ENCODE data around the gene DCHS2. TPM values are rescaled to one million over a fixed set of nuclear protein-coding genes. Genes with fewer than 3 reads are reported as not detected.

DCHS2 gene
- total RNA-seq, 2 experiments from 2014 or later: not detected

DNA sequence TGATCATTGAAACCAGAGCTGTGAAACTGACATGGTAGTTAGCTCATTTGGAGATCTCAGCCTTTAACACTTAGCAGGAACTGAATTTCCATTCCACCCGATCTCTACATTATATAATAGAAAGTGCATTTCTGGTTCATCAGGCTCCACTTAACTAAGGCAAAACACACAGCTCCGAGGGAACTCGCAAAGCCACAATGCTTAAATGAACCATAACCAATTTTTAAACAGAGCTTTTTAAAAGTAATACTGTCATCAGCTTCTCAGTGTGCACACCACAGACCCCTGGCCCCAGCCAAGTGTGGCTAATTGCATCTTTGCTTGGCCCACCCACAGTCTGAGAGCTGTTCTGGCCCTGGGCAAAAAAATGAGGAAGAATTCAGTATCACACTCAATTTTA is 66.1 kb downstream of the DCHS2 start:
- POLR2A ChIA-PET: interaction anchor here (0.6 to 0.9 kb wide), 4 partner anchors 8 to 28 kb away, joined by 3 to 7 read pairs (median 4); no protein-coding TSS in a partner anchor
- Histone ChIP-seq H3K36me3 (ENCODE audit: insufficient read depth, low read length) (no peaks in the 10 kb centered on the region), H3K4me1 (ENCODE audit: insufficient read depth, low read length, poor library complexity, severe bottlenecking) (peaks cover 19% of the 10 kb centered on the region), H3K9me3 (ENCODE audit: low read length) (no peaks in the 10 kb centered on the region), H3K4me3 (ENCODE audit: low read depth, low read length, poor library complexity, severe bottlenecking) (no peak overlapping the region), H4K20me1 (ENCODE audit: insufficient read depth, low read length) (no peaks in the 10 kb centered on the region), H3K79me2 (ENCODE audit: insufficient read depth, low read depth, low read length) (no peaks in the 10 kb centered on the region), H2AFZ (ENCODE audit: low read length) (no peak overlapping the region), H3K4me2 (ENCODE audit: low read length) (no peak overlapping the region), H3K9me2 (ENCODE audit: insufficient read depth, low read length) (no peaks in the 10 kb centered on the region), H3K27ac (ENCODE audit: low read depth, low read length, poor library complexity, severe bottlenecking) (no peak overlapping the region)
- TF ChIP-seq, protein P1, sequence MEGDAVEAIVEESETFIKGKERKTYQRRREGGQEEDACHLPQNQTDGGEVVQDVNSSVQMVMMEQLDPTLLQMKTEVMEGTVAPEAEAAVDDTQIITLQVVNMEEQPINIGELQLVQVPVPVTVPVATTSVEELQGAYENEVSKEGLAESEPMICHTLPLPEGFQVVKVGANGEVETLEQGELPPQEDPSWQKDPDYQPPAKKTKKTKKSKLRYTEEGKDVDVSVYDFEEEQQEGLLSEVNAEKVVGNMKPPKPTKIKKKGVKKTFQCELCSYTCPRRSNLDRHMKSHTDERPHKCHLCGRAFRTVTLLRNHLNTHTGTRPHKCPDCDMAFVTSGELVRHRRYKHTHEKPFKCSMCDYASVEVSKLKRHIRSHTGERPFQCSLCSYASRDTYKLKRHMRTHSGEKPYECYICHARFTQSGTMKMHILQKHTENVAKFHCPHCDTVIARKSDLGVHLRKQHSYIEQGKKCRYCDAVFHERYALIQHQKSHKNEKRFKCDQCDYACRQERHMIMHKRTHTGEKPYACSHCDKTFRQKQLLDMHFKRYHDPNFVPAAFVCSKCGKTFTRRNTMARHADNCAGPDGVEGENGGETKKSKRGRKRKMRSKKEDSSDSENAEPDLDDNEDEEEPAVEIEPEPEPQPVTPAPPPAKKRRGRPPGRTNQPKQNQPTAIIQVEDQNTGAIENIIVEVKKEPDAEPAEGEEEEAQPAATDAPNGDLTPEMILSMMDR (conservative IDR thresholded peaks at IDR 0.05; ENCODE audit: low read length): no peak
- no peak for TF ChIP-seq EZH2phosphoT487 (IDR thresholded peaks at IDR 0.05; ENCODE audit: borderline replicate concordance, low read depth, low read length)
- CTCF ChIA-PET (ENCODE audit: unreplicated experiment): no interaction called here
- DNase-seq (ENCODE audit: low spot score): no peak
- BruUV-seq (replicated peaks): no TSS peak
- intact Hi-C loops (cut with micrococcal nuclease; ENCODE audit: unreplicated experiment): no loop called here

DNA sequence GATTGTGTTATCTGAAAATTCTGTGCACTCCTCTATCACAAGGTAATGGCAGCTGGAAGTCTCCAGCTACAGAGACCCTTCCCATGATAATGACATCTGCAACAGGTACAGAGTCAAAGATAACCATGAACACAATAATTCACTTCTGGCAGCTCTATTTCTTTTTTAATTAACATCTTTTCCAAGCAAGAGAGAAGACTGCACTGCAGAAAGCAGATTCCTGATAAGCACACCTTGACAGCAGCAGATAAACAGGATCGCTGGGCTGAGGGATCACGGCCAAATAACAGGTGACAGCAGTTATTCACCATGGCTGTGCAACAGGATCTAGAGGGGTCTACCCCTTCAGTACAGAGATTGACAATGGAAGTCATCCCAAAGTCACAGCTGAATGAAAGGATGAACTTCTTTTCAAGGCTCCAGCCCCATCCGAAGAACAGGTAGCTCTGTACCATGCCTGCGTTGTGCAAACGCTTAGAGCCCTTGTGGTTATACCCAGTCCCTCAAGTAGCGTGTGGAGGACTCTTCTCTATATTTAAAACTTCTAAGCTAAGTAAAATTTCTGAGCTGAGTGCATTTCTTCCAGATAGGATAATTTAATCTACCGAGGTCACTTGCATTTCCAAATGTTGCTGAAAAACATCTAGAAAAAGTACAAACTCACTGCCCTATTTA is 66.7 kb downstream of the DCHS2 start:
- TF ChIP-seq, protein P1 (conservative IDR thresholded peaks at IDR 0.05; ENCODE audit: low read length): no peak
- TF ChIP-seq EZH2phosphoT487 (IDR thresholded peaks at IDR 0.05; ENCODE audit: borderline replicate concordance, low read depth, low read length): no peak
- DNase-seq (ENCODE audit: low spot score): no peak
- Histone ChIP-seq H3K36me3 (ENCODE audit: insufficient read depth, low read length) (no peaks in the 10 kb centered on the region), H3K9me2 (ENCODE audit: insufficient read depth, low read length) (no peaks in the 10 kb centered on the region), H3K4me3 (ENCODE audit: low read depth, low read length, poor library complexity, severe bottlenecking) (no peak overlapping the region), H3K79me2 (ENCODE audit: insufficient read depth, low read depth, low read length) (no peaks in the 10 kb centered on the region), H4K20me1 (ENCODE audit: insufficient read depth, low read length) (no peaks in the 10 kb centered on the region), H3K9me3 (ENCODE audit: low read length) (no peaks in the 10 kb centered on the region), H2AFZ (ENCODE audit: low read length) (no peak overlapping the region), H3K4me1 (ENCODE audit: insufficient read depth, low read length, poor library complexity, severe bottlenecking) (peaks cover 20% of the 10 kb centered on the region), H3K27ac (ENCODE audit: low read depth, low read length, poor library complexity, severe bottlenecking) (no peak overlapping the region), H3K4me2 (ENCODE audit: low read length) (no peak overlapping the region)
- ChIA-PET CTCF (ENCODE audit: unreplicated experiment) (no interaction called here), POLR2A (interaction anchor here (0.6 to 1.8 kb wide), 7 partner anchors 8 to 29 kb away, joined by 3 to 7 read pairs (median 3); no protein-coding TSS in a partner anchor)
- intact Hi-C loops (cut with micrococcal nuclease; ENCODE audit: unreplicated experiment): no loop called here
- no TSS peak for BruUV-seq (replicated peaks)

DNA sequence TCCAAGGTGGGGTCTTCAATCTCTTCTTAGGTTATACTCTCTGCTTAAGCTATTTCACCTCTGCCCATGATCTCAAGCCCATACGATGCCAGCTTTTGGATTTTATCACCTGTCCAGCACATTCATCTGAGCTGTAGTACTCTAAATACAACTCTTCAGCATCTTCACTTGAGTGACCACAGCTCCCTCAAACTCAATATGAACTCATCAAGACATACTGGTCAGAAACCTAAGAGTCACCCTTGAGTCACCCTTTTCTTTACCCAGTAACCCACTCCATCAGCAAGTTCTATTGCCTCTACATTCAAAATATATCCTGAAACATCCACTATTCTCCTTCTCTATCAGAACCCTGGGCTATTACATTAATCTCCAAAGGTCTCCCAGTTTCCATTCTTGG is 69.4 kb downstream of the DCHS2 start:
- H3K79me2 ChIP-seq (ENCODE audit: insufficient read depth, low read depth, low read length): no peaks in the 10 kb centered on the region
- H2AFZ ChIP-seq (ENCODE audit: low read length): peak overlapping the region; percentile 30; the same call in 1 of the 2 replicates
- no TSS peak for BruUV-seq (replicated peaks)
- DNase-seq (ENCODE audit: low spot score): no peak
- H4K20me1 ChIP-seq (ENCODE audit: insufficient read depth, low read length): no peaks in the 10 kb centered on the region
- TF ChIP-seq EZH2phosphoT487 (IDR thresholded peaks at IDR 0.05; ENCODE audit: borderline replicate concordance, low read depth, low read length): no peak
- TF ChIP-seq, protein P1 (conservative IDR thresholded peaks at IDR 0.05; ENCODE audit: low read length): no peak
- H3K9me2 ChIP-seq (ENCODE audit: insufficient read depth, low read length): no peaks in the 10 kb centered on the region
- ChIA-PET CTCF (ENCODE audit: unreplicated experiment) (no interaction called here), POLR2A (interaction anchor here (1.2 to 2.2 kb wide), 3 partner anchors 10 to 13 kb away, joined by 3 to 4 read pairs (median 4); no protein-coding TSS in a partner anchor)
- H3K4me2 ChIP-seq (ENCODE audit: low read length): peak overlapping the region; percentile 17
- H3K4me1 ChIP-seq (ENCODE audit: insufficient read depth, low read length, poor library complexity, severe bottlenecking): peaks cover 25% of the 10 kb centered on the region
- H3K9me3 ChIP-seq (ENCODE audit: low read length): no peaks in the 10 kb centered on the region
- intact Hi-C loops (cut with micrococcal nuclease; ENCODE audit: unreplicated experiment): no loop called here
- H3K36me3 ChIP-seq (ENCODE audit: insufficient read depth, low read length): no peaks in the 10 kb centered on the region
- peak overlapping the region; percentile 36 for H3K27ac ChIP-seq (ENCODE audit: low read depth, low read length, poor library complexity, severe bottlenecking)
- no peak overlapping the region for H3K4me3 ChIP-seq (ENCODE audit: low read depth, low read length, poor library complexity, severe bottlenecking)

Data from OCI-LY7 (cell line).